Osteoblast (primary cell): Measurements from ENCODE around the gene GAK. TPM values are rescaled to one million over a fixed set of nuclear protein-coding genes. Genes with fewer than 3 reads are reported as not detected.

Experiments used
- DNase-seq: peaks from one replicate; pipeline ENCODE4 v3.0.0; 2011; ENCODE audit warnings: low spot score, mixed read lengths; ENCODE audit not compliant: insufficient read length; ENCODE audit errors: missing footprints
- H2AFZ ChIP-seq: 2 replicates; pipeline ENCODE4 v1.6.0; 2011; ENCODE audit warnings: mild to moderate bottlenecking, low read length
- H3K27ac ChIP-seq: 2 replicates; pipeline ENCODE4 v1.5.1; 2011; ENCODE audit warnings: mild to moderate bottlenecking, low read depth, low read length, moderate library complexity
- H3K27me3 ChIP-seq: 2 replicates; pipeline ENCODE4 v1.6.0; 2012; ENCODE audit warnings: mild to moderate bottlenecking, control low read depth, inconsistent platforms, low read length, moderate library complexity; ENCODE audit not compliant: insufficient read depth
- H3K36me3 ChIP-seq: 2 replicates; pipeline ENCODE4 v1.5.1; 2011; ENCODE audit warnings: mild to moderate bottlenecking, low read length, control low read depth, moderate library complexity; ENCODE audit not compliant: insufficient read depth
- H3K4me1 ChIP-seq: 2 replicates; pipeline ENCODE4 v1.5.1; 2011; ENCODE audit warnings: mild to moderate bottlenecking, low read length, control low read depth, moderate library complexity; ENCODE audit not compliant: insufficient read depth
- H3K4me2 ChIP-seq: 2 replicates; pipeline ENCODE4 v1.6.0; 2011; ENCODE audit warnings: mild to moderate bottlenecking, low read length; ENCODE audit not compliant: insufficient read depth
- H3K4me3 ChIP-seq: fragments of 200-600 bp; sonication (generic); 3 replicates; pipeline ENCODE4 v1.5.1; 2012; ENCODE audit warnings: mild to moderate bottlenecking, low read length, inconsistent platforms; ENCODE audit not compliant: insufficient read depth
- H3K79me2 ChIP-seq: 2 replicates; pipeline ENCODE4 v1.6.0; 2012; ENCODE audit warnings: mild to moderate bottlenecking, low read length, control low read depth, inconsistent platforms; ENCODE audit not compliant: insufficient read depth
- H3K9me3 ChIP-seq: 2 replicates; pipeline ENCODE4 v1.5.1; 2011; ENCODE audit warnings: low read depth, low read length, control low read depth
- H4K20me1 ChIP-seq: 2 replicates; pipeline ENCODE4 v1.6.0; 2012; ENCODE audit warnings: mild to moderate bottlenecking, low read length, control low read depth; ENCODE audit not compliant: insufficient read depth
- CTCF ChIP-seq: IDR thresholded peaks from 2 replicates; pipeline ENCODE4 v1.5.1; 2011; ENCODE audit warnings: mild to moderate bottlenecking, low read depth, low read length, moderate library complexity; ENCODE audit errors: extremely low read depth
- total RNA-seq: library from RNA; depleted of rRNA; stranded (reverse); fragments of >200 nt; gene quantifications from 2 replicates; pipeline ENCODE4 v1.2.3, GENCODE V29; 2012

GAK gene
- total RNA-seq, 1 donor, result 48.9 TPM

GRCh38 chr4:973431-974397 lies 41.6 kb upstream of the GAK start, which contains the start of gene DGKQ:
Gene DGKQ, minus strand, starts transcription at chr4:973569. Its CDS starts 87 bp downstream, at chr4:973482.
- Histone ChIP-seq H3K4me2 (peak within 1 kb of the TSS; percentile 89), H3K4me3 (peak within 1 kb of the TSS; percentile 80), H3K27ac (peak within 1 kb of the TSS; percentile 23), H3K27me3 (no peaks in the 10 kb centered on the region), H2AFZ (peak within 1 kb of the TSS; percentile 56), H3K79me2 (peaks cover 21% of the 10 kb centered on the region), H3K9me3 (no peaks in the 10 kb centered on the region), H4K20me1 (peaks cover 30% of the 10 kb centered on the region), H3K4me1 (peaks cover 9% of the 10 kb centered on the region), H3K36me3 (no peaks in the 10 kb centered on the region)
- peak; percentile 100 for DNase-seq
- no peak for TF ChIP-seq CTCF

- peak; percentile 98 for DNase-seq
- Histone ChIP-seq H3K4me2 (peak overlapping the region; percentile 89), H3K4me3 (peak overlapping the region; percentile 80), H3K27ac (peak overlapping the region; percentile 23), H2AFZ (peak overlapping the region; percentile 47), H4K20me1 (peaks cover 30% of the 10 kb centered on the region), H3K36me3 (no peaks in the 10 kb centered on the region), H3K9me3 (no peaks in the 10 kb centered on the region), H3K79me2 (peaks cover 21% of the 10 kb centered on the region), H3K4me1 (peaks cover 9% of the 10 kb centered on the region), H3K27me3 (no peaks in the 10 kb centered on the region)
- no peak for TF ChIP-seq CTCF
Measured at GRCh38 chr4:972651-973424, 40.7 kb upstream of the GAK start.

GRCh38 chr4:971666-972500 lies 39.8 kb upstream of the GAK start:
- Histone ChIP-seq H3K27me3 (no peaks in the 10 kb centered on the region), H3K4me1 (peaks cover 9% of the 10 kb centered on the region), H3K36me3 (no peaks in the 10 kb centered on the region), H3K4me2 (peak overlapping the region; percentile 89), H4K20me1 (peaks cover 30% of the 10 kb centered on the region), H3K27ac (no peak overlapping the region), H3K9me3 (no peaks in the 10 kb centered on the region), H3K4me3 (peak overlapping the region; percentile 80), H2AFZ (no peak overlapping the region), H3K79me2 (peaks cover 21% of the 10 kb centered on the region)
- no peak for TF ChIP-seq CTCF
- DNase-seq, result no peak
